ENCODE data around the gene VWA5B2.
"Not testable (repeated sequence)": the region's sequence is repeated elsewhere in the genome, so short reads cannot be mapped to it uniquely, and the experiment has no call there.

The VWA5B2 gene

GRCh38 chr3:184262764-184263179 is 33.4 kb downstream of the VWA5B2 start:
- Histone ChIP-seq H3K79me2 (ENCODE audit: insufficient read depth, low read length) (no peaks in the 10 kb centered on the region), H3K9me2 (replicated peaks; ENCODE audit: insufficient read depth, low read length) (no peaks in the 10 kb centered on the region), H3K9ac (ENCODE audit: low read length) (no peak overlapping the region), H3K27ac (ENCODE audit: low read depth, low read length) (no peak overlapping the region), H4K20me1 (ENCODE audit: low read depth, low read length) (no peaks in the 10 kb centered on the region), H3K27me3 (ENCODE audit: low read length) (no peaks in the 10 kb centered on the region), H3K36me3 (ENCODE audit: low read length) (no peaks in the 10 kb centered on the region), H3K9me3 (ENCODE audit: insufficient read depth, low read length) (no peaks in the 10 kb centered on the region), H3F3A (ENCODE audit: insufficient read depth) (no peaks in the 10 kb centered on the region), H2AFZ (ENCODE audit: low read depth, low read length, severe bottlenecking) (no peak overlapping the region), H3K4me3 (ENCODE audit: insufficient read depth, low read length, poor library complexity, severe bottlenecking) (no peak overlapping the region), H3K4me2 (ENCODE audit: low read depth, low read length, poor library complexity, severe bottlenecking) (no peak overlapping the region)
- no peak for TF ChIP-seq CTCF (IDR thresholded peaks at IDR 0.05; ENCODE audit: insufficient read depth, low read length, poor library complexity, severe bottlenecking)
- no peak for TF ChIP-seq EZH2phosphoT487 (conservative IDR thresholded peaks at IDR 0.05; ENCODE audit: low read length)

- H3K4me2 ChIP-seq (ENCODE audit: low read depth, low read length, poor library complexity, severe bottlenecking); H3F3A ChIP-seq (ENCODE audit: insufficient read depth); H3K4me3 ChIP-seq (ENCODE audit: insufficient read depth, low read length, poor library complexity, severe bottlenecking); H3K36me3 ChIP-seq (ENCODE audit: low read length); H3K79me2 ChIP-seq (ENCODE audit: insufficient read depth, low read length); H2AFZ ChIP-seq (ENCODE audit: low read depth, low read length, severe bottlenecking); H3K27me3 ChIP-seq (ENCODE audit: low read length); H3K9me2 ChIP-seq (replicated peaks; ENCODE audit: insufficient read depth, low read length); H4K20me1 ChIP-seq (ENCODE audit: low read depth, low read length); H3K9ac ChIP-seq (ENCODE audit: low read length); H3K9me3 ChIP-seq (ENCODE audit: insufficient read depth, low read length); H3K27ac ChIP-seq (ENCODE audit: low read depth, low read length): not testable (repeated sequence)
These were observed 37.9 kb downstream of the VWA5B2 start for GRCh38 chr3:184267249-184267648.

- H3K27ac ChIP-seq (ENCODE audit: low read depth, low read length): no peak overlapping the region
- no peaks in the 10 kb centered on the region for H3K79me2 ChIP-seq (ENCODE audit: insufficient read depth, low read length)
- no peaks in the 10 kb centered on the region for H3K9me3 ChIP-seq (ENCODE audit: insufficient read depth, low read length)
- no peak overlapping the region for H3K4me2 ChIP-seq (ENCODE audit: low read depth, low read length, poor library complexity, severe bottlenecking)
- H3K36me3 ChIP-seq (ENCODE audit: low read length): no peaks in the 10 kb centered on the region
- H3K4me3 ChIP-seq (ENCODE audit: insufficient read depth, low read length, poor library complexity, severe bottlenecking): no peak overlapping the region
- H3K9me2 ChIP-seq (replicated peaks; ENCODE audit: insufficient read depth, low read length): no peaks in the 10 kb centered on the region
- no peaks in the 10 kb centered on the region for H3K27me3 ChIP-seq (ENCODE audit: low read length)
- no peaks in the 10 kb centered on the region for H3F3A ChIP-seq (ENCODE audit: insufficient read depth)
- no peaks in the 10 kb centered on the region for H4K20me1 ChIP-seq (ENCODE audit: low read depth, low read length)
- TF ChIP-seq CTCF (IDR thresholded peaks at IDR 0.05; ENCODE audit: insufficient read depth, low read length, poor library complexity, severe bottlenecking) (no peak), EZH2phosphoT487 (conservative IDR thresholded peaks at IDR 0.05; ENCODE audit: low read length) (no peak)
- no peak overlapping the region for H2AFZ ChIP-seq (ENCODE audit: low read depth, low read length, severe bottlenecking)
- no peak overlapping the region for H3K9ac ChIP-seq (ENCODE audit: low read length)
These were observed 42.9 kb downstream of the VWA5B2 start for GRCh38 chr3:184272269-184272668.

GRCh38 chr3:184275381-184275701 is 46.0 kb downstream of the VWA5B2 start:
- Histone ChIP-seq H3K79me2 (ENCODE audit: insufficient read depth, low read length) (no peaks in the 10 kb centered on the region), H3K9me2 (replicated peaks; ENCODE audit: insufficient read depth, low read length) (no peaks in the 10 kb centered on the region), H3K4me2 (ENCODE audit: low read depth, low read length, poor library complexity, severe bottlenecking) (no peak overlapping the region), H3K27ac (ENCODE audit: low read depth, low read length) (no peak overlapping the region), H3K4me3 (ENCODE audit: insufficient read depth, low read length, poor library complexity, severe bottlenecking) (no peak overlapping the region), H3K9ac (ENCODE audit: low read length) (no peak overlapping the region), H3K9me3 (ENCODE audit: insufficient read depth, low read length) (no peaks in the 10 kb centered on the region), H3F3A (ENCODE audit: insufficient read depth) (no peaks in the 10 kb centered on the region), H3K36me3 (ENCODE audit: low read length) (no peaks in the 10 kb centered on the region), H2AFZ (ENCODE audit: low read depth, low read length, severe bottlenecking) (no peak overlapping the region), H4K20me1 (ENCODE audit: low read depth, low read length) (no peaks in the 10 kb centered on the region), H3K27me3 (ENCODE audit: low read length) (no peaks in the 10 kb centered on the region)
- TF ChIP-seq CTCF (IDR thresholded peaks at IDR 0.05; ENCODE audit: insufficient read depth, low read length, poor library complexity, severe bottlenecking) (no peak), EZH2phosphoT487 (conservative IDR thresholded peaks at IDR 0.05; ENCODE audit: low read length) (no peak)
